Hypothalamus (tissue), 51 donors: ENCODE data around the gene CTNNA3.

Experiments
- DNase-seq, 51 donors: peaks; one replicate each; lab custom pipeline; 2025; lab: John Stamatoyannopoulos, UW

CTNNA3 gene

GRCh38 chr10:65931291-65932070 is 1764.5 kb downstream of the CTNNA3 start:
- DNase-seq = no peak

DNA sequence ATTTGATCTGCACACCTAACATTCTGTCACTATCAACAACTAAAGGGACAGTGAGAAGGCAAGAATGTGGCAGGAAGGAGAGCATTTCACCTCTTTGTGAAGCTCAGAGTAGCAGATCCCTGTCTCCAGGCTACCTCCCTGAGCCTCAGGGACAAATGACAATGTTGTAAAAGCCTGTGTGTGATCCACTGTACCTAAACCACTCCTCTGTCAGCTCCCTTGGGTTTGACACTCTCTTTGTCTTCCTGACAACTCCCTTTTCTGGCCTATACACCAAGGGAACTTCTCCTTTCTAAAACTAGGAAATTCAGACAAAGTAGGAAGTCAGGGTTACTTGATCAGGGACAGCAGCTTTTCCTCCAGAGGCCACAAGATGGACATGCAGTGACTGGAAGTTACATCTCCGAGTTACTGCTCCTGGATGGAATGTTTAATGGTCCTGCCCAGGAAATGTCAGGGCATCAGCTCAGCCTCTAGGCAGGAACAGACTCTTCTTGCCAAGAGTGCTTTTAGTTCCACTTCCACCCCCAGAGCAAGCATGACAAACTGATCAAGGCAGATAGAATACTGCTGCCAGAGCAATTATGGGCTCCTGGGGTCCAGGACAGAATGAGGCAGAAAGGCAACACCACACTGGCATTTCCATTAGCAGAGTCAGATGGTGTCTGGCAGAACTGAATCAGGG is 1784.7 kb downstream of the CTNNA3 start:
- DNase-seq = no peak

- DNase-seq = no peak
Observed at GRCh38 chr10:65910209-65910608, 1785.8 kb downstream of the CTNNA3 start.

GRCh38 chr10:65907199-65907712 is 1788.7 kb downstream of the CTNNA3 start:
- no peak for DNase-seq

DNA sequence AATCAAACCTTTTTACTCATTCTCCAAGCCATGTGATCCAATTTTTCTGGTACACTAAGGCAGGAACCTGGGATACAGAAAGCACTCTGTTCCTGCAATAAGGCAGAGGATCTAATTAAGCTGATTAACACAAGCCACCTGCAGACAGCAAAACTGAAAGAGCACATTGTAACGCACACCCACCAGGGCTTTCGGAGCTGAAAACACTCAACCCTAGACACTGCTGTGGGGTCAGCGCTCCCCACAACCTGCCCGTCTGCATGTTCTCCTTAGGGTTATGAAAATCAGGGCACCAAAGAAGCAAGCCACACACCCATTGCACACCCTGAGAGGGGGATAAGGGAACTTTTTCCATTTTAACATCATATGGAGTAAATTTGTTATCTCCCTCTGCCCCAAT is 1792.4 kb downstream of the CTNNA3 start:
- no peak for DNase-seq

DNA sequence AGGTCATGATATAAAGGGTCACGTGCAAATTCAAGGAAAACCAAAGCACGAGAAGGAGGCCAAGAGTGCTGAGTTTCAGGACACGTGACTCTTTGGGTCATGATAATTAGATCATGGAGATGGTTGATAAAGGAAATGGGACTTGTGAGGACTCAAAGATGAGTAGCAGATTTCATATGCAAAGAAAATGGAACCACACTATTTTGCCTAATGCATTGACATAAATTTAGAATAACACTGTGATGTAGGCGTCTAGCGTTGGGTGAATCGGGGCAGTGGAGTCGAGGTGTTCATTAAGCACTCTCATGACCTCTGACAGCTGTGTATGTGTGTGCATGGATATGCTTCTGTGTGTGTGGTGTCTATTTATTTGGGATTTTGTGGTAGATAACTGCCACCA is 1795.7 kb downstream of the CTNNA3 start:
- no peak for DNase-seq

- no peak for DNase-seq
Observed at GRCh38 chr10:65898055-65898454, 1797.9 kb downstream of the CTNNA3 start.

GRCh38 chr10:65894961-65895360 is 1801.0 kb downstream of the CTNNA3 start:
- no peak for DNase-seq

- no peak for DNase-seq
Observed at GRCh38 chr10:65894379-65894778, 1801.6 kb downstream of the CTNNA3 start.

- no peak for DNase-seq
Observed at GRCh38 chr10:65893676-65894075, 1802.3 kb downstream of the CTNNA3 start.

- no peak for DNase-seq
Observed at GRCh38 chr10:65892284-65892683, 1803.7 kb downstream of the CTNNA3 start.

DNA sequence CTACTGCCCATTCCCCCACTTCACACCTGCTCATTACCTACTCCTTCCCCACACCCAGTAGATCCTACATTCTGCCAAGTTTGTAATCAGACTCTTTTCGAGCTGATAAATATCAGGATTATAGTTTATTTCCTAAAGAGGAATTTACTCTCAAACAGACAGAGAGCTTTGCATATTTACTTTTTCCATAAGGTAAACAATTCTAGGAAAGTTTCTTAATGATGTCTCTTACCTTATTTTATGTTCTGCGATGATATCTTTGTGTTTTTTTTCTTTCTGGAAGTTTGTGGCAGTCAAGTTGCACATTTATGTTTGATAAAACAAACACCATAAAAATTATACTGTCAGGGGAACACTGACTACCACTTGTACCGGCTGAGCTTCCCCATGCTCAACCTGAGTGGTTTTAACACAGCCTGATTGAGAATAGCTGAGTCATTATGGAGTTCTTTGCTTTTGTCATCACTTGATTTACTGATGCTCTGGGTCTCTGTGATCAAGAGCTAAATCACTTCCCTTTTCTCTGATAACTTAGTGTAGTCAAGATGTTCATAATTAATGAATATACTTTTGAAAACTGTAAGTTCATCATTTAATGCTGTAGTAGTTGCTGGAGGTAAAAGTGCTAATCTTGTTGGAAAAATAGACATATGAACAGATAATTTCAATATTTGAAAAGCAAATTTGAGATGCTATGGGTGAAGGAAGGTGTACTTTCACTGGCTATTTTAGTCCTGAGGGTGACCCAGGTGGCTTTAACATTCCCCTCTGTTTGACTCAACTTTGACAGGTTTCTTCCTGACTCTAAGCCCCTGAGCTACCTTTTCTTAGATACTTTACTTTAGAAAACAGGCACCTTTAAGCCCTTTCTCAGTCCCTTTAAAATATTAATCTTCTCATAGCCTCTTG is 1804.7 kb downstream of the CTNNA3 start:
- no peak for DNase-seq

DNA sequence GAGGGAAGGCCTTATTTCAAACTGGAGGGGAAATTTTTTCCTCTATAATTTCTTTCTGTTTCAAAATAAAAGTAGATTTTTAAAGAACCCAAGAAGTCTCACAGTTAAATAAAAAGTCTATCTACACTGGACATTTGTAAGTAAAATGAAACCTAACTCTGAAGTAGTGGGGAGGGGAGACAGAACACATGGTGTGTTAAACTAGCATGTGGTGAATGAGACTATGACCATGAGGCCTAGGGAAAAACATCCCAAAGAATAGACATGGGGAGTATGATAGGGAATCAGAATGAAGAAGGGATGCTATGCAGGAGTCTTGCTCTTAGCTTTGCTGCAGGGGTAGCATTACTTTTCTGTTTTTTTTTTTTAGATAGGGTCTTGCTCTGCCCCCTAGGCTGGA is 1831.5 kb downstream of the CTNNA3 start:
- DNase-seq = no peak

- no peak for DNase-seq
Observed at GRCh38 chr10:65864036-65864435, 1832.0 kb downstream of the CTNNA3 start.
